Testis (tissue), 2 donors: ENCODE results near the gene HRK.

Experiments used
- POLR2A ChIP-seq: fragments of 450-650 bp; IDR thresholded peaks from one replicate; pipeline ENCODE4 v1.6.1; 2017; ENCODE audit warnings: antibody characterized with exemption, mild to moderate bottlenecking, moderate library complexity
- TF ChIP-seq, protein P1 (sequence below), 3 experiments: fragments of 450-650 bp in 2 of 3; fragments of 200-600 bp in 1 of 3; sonication (generic) in 1 of 3; IDR thresholded peaks; one replicate each; pipeline ENCODE4 v1.5.1; 2016 to 2019; ENCODE audit warnings: antibody characterized with exemption in 3 of 3, mild to moderate bottlenecking in 2 of 3, moderate library complexity in 1 of 3

- TF ChIP-seq, protein P1, sequence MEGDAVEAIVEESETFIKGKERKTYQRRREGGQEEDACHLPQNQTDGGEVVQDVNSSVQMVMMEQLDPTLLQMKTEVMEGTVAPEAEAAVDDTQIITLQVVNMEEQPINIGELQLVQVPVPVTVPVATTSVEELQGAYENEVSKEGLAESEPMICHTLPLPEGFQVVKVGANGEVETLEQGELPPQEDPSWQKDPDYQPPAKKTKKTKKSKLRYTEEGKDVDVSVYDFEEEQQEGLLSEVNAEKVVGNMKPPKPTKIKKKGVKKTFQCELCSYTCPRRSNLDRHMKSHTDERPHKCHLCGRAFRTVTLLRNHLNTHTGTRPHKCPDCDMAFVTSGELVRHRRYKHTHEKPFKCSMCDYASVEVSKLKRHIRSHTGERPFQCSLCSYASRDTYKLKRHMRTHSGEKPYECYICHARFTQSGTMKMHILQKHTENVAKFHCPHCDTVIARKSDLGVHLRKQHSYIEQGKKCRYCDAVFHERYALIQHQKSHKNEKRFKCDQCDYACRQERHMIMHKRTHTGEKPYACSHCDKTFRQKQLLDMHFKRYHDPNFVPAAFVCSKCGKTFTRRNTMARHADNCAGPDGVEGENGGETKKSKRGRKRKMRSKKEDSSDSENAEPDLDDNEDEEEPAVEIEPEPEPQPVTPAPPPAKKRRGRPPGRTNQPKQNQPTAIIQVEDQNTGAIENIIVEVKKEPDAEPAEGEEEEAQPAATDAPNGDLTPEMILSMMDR (IDR thresholded peaks at IDR 0.05) = no peak
- TF ChIP-seq POLR2A = no peak
Measured at GRCh38 chr12:116878567-116879508, 2.4 kb downstream of the HRK start.
